NCI-H1417 (cell line): ENCODE data around the gene KCNH4.

Experiments
- DNase-seq, 3 experiments: peaks; one replicate each; lab custom pipeline; 2025; lab: John Stamatoyannopoulos, UW

Gene KCNH4

DNA sequence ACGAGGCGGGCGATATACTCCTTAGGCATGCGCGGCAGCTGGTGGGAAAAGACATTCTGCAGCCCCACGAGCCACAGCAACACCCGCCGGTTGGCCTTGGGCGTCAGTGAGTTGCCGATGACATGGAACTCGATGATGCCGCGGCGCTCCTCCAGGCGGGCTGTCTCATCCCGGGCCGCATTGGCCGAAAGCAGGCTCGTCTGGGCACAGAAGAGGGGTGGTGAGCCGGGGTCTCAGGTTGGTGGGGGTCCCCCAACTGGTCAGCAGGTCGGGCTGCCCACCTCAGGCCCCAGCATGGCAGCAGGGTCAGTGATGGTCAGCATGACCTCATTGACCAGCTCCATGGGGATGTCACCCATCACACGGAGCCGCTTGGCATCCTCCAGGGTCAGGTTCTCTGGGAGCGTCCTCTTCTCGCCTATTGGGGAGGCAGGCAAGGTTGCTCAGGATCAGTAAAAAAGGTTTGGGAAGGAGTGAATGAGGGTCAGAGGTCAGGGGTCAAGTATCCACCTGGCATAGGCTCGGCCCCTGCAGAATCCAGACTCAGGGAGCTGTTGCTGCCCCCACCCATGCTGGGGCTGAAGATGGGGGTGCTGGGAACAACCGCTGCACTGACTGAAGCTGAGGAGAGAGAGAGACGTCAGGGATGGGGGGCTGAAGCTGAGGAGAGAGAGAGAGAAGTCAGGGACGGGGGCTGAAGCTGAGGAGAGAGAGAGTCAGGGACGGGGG, 63.4 kb downstream of the KCNH4 start:
- DNase-seq: no peak

DNA sequence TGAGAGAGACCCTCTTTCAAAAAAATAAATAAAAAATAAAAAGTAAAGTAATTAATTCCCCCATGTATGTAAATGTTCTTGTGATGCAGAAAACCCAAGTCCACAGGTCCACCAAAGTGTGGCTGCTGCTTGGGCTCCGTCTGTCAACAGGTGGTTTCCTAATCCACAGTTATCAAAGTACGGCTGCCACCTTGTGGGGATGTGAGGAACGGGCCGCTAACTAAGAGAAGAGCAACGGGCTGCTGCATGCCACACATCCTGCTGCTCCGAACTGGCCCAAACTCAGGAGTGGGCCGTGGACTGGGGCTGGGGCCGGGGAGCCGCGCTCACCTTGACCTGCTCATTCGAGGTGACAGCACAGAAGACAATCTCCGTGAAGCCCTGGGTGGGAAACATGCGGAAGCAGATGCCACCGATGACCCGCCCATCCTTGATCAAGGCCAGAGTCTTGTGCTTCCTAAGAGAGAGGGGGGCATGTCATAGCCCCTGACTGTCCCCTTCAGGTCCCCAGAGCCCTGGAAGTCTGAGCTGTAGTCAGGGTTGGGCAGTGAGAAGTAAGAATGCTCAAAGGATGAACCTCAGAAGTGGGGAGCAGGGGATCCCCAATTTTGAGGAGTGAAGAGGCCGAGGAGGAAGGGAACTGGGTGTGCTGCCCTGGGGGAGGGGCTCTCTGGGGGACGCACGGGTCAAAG, 64.1 kb downstream of the KCNH4 start:
- peak; percentile 43 to 79 (median 78) for DNase-seq

DNA sequence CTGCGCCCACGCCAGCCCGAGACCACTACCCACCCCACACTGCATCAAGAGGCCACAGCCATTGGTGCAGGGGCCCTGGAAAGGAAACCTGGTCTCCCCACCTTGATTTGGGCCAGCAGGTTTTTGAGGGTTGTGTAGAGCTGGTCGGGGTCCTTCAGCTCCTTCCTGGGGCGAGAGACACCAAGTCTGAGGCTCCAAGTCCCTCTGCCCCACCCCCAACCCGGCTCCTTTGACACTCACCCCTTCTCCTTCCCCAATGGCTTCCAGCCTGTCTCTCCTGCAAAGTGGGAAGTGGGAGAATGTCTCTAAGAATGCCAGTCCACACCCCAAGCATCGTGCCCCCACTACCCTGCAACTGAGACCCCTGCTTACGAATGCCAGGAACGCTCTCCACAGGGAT, 66.8 kb downstream of the KCNH4 start:
- no peak for DNase-seq

DNA sequence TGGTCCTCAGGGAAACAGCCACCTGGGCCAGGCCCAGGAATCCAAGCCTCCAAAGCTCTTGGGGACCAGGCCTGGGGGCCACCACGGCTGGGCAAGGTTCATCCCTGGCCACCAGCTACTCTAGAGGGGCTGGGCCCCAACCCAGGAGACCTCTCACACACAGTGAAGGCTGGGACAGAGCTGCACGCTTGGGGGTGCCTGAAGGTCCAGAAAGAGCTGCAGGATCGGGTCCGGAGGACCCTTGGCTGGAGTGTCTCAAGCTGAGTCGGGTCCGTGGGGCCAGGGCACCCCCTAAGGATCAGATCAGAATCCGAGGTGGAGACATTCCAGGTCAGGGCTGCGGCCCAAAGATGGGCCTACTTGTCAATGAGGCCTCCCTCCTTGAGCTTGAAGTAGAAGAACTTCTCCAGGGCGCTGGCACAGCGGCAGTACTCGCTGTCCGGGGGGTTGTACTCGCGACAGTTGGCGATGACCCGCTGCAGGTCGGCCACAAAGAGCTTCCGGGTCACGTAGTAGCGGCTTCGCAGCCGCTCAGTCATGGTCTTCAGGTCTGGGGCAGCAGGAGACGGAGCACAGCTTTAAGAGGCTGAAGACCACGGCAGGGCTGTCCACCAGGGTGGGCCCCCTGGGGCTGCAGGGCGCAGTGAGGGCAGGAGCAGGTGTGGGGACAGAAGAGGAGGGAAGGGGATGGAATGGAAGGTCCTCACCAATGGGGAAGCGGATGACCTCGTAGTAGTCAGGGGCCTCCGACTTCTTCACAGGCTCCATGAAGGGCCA, 67.5 kb downstream of the KCNH4 start:
- no peak for DNase-seq

DNA sequence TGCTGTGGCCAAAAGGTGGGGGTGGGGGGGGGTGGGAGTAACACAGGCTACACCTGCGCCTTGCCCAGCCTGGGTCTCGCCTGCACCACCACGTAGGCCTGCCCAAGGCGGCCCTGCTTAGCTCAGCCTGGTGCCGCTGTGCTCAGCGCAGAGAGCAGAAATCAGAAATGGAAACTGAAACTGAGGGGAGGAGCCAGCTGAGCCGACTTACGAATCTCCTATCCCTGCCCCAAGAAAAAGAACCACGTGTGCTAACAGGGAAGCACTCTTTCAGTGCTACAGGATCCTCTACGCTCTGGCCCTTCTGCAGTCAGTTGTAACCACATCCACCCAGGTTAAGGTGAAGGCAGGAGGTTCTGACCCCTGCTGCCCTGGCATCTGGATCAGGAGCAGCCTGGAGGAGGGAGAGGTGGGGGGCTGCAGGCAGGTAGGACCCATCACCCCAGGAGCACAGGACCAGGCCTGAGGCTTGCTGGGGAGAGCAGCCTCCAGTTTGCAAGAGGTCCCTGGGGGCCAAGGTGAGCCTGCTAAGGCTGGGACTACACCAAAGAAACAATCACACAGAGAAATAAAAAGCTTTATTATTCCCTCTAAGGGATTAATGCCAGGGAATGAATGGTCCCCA, 68.3 kb downstream of the KCNH4 start, which contains the start of gene DHX58:
DHX58 (minus strand) TSS at position 163 of the 625 bp plus-strand sequence. CDS start 822 bp downstream, outside the sequence.
- peak in 1 of 3 experiments; percentile 80 for DNase-seq

DNA sequence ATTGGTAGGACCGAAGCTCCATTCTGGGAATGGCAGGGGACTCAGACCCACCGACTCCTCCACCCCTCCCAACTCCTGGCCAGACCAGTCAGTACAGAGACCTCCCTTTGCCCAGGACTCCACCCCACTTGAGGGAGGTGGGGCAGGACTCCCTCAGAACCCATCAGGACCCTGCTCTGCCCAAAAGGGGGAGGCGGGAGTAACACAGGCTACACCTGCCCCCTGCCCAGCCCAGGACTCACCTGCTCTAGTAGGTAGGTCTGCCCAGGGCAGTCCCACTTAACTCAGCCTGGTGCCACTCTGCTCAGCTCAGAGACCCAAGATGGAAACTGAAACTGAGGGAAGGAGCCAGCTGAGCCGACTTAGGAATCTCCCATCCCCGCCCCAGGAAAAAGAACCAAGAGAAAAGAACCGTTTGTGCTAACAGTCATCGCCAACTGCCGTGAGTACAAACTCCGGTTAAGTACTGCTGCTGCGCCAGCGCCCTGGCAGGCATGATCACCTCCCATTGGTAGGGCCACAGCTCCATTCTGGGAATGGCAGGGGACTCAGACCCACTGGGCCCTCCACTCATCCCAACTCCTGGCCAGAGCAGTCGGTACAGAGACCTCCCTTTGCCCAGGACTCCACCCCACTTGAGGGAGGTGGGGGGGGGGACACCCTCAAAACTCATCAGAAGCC, 68.9 kb downstream of the KCNH4 start:
- peak in 1 of 3 experiments; percentile 10 for DNase-seq

DNA sequence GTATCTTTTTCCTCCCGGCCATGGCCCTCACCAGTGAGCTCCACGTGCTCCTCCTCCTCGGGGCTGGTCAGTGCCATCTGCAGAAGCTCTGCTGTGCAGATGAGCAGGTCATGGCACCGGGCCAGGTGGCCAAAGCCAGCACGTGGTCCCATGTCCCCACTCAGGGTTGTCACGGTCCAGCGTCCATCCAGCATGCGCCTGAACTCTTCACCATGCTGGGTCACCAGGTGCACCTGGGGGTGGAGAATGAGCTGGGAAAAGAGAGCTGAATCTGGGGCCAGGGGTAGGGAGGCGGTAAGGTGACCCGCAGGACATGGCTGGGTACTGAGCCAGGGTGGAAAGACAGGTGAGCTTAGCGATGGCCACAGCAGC, 69.7 kb downstream of the KCNH4 start:
- DNase-seq: no peak

DNA sequence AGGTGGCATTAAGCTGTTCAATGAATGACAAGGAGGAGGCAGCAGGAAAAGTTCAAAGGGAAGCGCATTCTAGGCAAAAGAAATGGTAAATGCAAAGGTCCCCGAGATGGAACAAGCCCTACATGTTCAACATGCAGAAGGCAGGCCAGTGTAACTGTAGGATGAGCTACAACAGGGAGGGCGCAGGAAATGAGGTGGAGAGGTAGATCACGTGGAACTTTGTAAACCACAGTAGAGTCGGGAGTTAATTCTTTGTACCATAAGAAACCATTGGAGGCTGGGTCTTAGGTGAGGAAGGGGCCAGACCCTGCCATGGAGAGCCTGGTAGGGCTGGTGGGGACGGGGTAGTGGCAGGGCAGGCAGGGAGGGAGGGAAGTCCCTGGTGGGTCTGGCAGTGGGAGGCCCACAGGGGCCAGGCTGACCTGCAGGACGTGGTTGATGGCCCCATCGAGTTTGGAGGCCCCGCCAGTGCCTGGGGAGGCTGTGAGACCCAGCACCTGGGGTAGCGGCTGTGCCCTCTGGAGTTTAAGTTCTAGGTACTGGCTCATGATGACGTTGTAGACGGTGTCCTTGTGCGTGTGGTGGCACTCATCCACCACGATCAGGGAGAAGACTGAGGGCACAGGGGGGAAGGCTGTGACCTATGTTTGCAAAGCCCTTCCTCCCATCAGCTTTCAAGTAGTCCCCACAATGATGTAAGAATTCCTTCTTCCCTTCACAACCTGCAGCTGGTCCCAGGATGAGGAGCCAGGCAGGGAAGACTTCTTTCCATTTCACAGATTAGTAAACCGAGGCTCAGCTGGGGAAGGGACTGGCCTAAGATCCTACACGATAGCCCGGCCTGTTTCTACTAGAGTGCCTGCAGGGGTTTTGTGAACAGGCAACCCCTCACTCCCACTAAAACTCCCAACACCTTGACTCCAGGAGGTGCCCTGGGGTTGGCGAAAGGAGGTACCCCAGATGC, 70.4 kb downstream of the KCNH4 start:
- DNase-seq: no peak

DNA sequence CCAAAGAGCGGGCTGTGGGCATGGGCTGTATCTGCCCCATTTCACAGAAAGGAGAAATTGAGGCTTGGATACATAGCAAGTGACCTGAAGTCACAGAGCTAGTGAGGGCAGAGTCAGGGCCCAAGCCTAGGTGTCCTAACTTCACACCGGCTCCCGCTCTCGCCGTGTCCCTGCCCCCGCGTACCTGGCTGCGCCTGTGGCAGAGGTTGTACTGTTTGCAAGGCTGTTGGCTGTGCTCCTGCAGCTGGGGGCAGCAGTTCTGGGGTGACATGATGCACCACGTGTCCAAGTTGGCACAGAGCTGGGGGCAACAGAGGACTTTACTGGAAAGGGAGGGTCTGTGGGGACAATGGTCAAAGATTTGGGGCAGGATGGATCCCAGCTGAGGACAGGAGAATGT, 71.9 kb downstream of the KCNH4 start:
- DNase-seq: no peak

DNA sequence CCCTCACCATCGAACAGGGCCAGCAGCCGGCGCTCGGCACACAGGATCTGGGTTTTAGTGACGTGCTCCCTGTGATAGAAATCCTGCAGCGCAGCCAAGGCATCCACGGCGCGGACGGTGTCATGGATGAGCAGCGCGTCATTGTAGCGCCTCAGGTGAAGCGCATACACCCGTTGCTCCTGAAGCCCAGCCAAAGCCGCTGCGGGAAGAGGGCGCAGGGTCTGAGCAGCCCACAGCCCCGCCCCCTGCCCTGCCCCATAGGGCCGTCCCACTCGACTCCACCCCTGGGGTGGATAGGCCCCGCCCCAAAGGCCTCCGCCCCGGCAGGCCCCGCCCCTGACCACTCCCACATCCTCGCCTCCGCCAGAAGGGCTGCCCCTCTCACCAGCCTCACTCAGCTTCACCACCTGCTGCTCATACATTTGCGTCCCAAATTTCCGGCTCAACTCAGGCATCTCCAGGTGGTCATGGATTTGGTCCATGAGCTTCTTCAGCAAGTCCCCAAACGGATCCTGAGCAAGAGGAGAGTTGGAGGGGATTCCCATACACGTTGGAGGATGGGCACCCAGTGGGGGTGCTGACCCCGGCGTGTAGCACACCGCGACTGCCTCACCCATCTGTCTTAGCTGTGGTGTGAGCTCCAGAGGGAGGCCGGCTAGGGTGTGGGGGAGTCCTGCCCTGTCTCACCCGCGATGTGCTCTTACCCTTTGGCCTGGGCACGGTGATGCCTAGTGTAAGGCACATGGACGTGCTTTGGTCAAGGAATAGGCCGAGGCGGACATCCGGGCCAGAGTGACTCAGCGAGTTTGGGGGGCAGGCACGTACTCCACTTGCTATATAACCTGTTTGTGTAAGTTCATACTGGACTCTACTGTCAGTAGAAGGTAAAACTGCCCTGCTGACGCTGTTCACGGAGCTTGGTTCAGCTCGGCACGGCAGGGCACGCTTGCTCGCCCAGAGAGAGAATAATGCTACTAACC, 73.1 kb downstream of the KCNH4 start:
- DNase-seq: peak in 1 of 3 experiments; percentile 93

DNA sequence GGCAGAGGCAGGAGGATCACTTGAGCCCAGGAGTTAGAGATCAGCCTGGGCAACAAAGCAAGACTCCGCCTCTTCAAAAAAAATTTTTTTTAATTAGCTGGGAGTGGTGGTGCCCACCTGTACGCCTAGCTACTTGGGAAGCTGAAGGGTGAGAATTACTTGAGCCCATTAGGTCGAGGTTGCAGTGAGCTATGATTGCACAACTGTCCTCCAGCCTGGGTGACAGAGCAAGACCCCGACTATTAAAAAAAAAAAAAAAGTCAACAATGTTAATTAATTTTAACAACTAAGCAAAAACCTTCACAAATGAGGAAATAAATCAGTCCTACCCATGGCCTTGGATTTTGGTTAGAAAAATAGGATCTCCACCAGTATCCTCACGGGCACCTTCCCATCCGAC, 73.8 kb downstream of the KCNH4 start:
- DNase-seq: no peak
